ENCODE data around the gene UGT1A8. TPM values are rescaled to one million over a fixed set of nuclear protein-coding genes. Genes with fewer than 3 reads are reported as not detected.
"Not testable (repeated sequence)": the region's sequence is repeated elsewhere in the genome, so short reads cannot be mapped to it uniquely, and the experiment has no call there.

UGT1A8 gene
- not detected in 2 replicates for total RNA-seq

DNA sequence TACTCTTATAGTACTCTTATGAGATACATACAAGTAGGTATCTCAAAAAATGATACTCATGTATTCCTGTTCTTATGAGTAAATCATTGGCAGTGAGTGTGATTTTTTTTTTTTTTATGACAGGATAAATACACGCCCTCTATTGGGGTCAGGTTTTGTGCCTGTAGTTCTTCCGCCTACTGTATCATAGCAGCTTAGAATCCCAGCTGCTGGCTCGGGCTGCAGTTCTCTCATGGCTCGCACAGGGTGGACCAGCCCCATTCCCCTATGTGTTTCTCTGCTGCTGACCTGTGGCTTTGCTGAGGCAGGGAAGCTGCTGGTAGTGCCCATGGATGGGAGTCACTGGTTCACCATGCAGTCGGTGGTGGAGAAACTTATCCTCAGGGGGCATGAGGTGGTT, at the start of gene UGT1A8:
Gene UGT1A8 (plus strand): TSS at position 158 of the 400 bp plus-strand sequence. CDS start 75 bp downstream, at position 233.
- H3K27me3 Mint-ChIP-seq: peaks cover 38% of the 10 kb centered on the region
- CTCF ChIA-PET: not testable (repeated sequence)

DNA sequence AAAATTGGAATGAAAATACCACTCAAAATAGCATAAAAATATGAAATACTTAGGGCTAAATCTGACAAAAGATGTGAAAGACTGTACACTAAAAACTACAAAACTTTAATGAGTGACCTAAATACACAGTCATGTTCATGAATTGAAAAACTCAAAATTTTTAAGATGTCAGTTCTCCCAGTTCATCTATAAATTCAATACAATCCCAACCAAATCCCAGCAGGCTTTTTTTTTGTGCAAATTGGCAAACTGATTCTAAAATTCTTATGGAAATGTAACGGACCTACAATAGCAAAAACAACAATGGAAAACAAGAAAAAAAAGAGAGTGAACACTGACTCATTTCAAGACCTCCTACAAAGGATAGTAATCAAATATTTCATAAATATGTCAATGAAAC, 46.4 kb upstream of the UGT1A8 start:
- Mint-ChIP-seq H3K4me3 (no peak overlapping the region), H3K36me3 (ENCODE audit: low read depth) (peaks cover 3% of the 10 kb centered on the region), H3K27ac (no peak overlapping the region), H3K9me3 (no peaks in the 10 kb centered on the region), H3K27me3 (peaks cover 3% of the 10 kb centered on the region), H3K4me1 (no peaks in the 10 kb centered on the region)
- TF ChIP-seq CTCF (IDR thresholded peaks at IDR 0.05): no peak
- intact Hi-C loops (cut with micrococcal nuclease): no loop called here
- CTCF ChIA-PET: no interaction called here
- DNase-seq: no peak
- POLR2A ChIA-PET: no interaction called here
- no peak for ATAC-seq (ENCODE audit: low read depth)

More for the DNA sequence above, at the start of gene UGT1A8:
- H3K27ac Mint-ChIP-seq; H3K4me3 Mint-ChIP-seq; H3K4me1 Mint-ChIP-seq; H3K36me3 Mint-ChIP-seq (ENCODE audit: low read depth); POLR2A ChIA-PET; H3K9me3 Mint-ChIP-seq; ATAC-seq (ENCODE audit: low read depth); intact Hi-C loops (cut with micrococcal nuclease); DNase-seq: not testable (repeated sequence)

DNA sequence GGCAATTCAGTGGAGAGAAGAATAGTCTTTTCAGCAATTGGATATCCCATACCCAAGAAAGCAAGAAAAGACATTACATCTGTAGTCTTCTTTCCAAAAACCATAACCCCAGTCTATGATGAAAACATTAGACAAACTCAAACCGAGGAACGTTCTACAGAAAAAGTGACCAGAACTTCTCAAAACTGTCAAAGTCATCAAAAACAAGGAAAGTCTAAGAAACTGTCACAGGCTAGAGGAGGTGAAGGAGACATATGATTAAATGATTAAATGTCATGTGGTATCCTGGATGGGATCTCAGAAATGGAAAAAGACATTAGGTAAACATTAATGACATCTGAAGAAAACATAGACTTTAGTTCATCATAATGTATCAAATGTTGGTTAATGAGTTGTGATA, 46.0 kb upstream of the UGT1A8 start:
- Mint-ChIP-seq H3K36me3 (ENCODE audit: low read depth) (peaks cover 3% of the 10 kb centered on the region), H3K4me3 (no peak overlapping the region), H3K4me1 (no peaks in the 10 kb centered on the region), H3K27ac (no peak overlapping the region), H3K27me3 (peaks cover 3% of the 10 kb centered on the region), H3K9me3 (no peaks in the 10 kb centered on the region)
- DNase-seq (no peak), ATAC-seq (ENCODE audit: low read depth) (no peak)
- intact Hi-C loops (cut with micrococcal nuclease): no loop called here
- TF ChIP-seq CTCF (IDR thresholded peaks at IDR 0.05): no peak
- ChIA-PET POLR2A (no interaction called here), CTCF (no interaction called here)

DNA sequence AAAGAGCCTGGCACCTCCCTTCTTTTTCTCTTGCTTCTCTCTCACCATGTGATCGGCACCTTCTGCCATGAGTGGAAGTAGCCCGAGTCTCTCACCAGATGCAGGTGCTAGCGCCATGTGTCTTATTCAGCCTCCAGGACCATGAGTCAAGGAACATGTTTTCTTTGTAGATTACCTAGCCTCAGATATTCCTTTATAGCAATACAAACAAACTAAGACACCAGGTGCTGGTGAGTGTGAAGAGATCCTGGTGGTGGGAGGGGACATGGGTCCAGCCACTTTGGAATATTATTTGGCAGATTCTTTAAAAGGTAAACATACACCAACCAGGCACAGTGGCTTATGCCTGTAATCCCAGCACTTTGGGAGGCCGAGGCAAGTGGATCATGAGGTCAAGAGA, 45.0 kb upstream of the UGT1A8 start:
- Mint-ChIP-seq H3K4me1 (peaks cover 4% of the 10 kb centered on the region), H3K36me3 (ENCODE audit: low read depth) (no peaks in the 10 kb centered on the region), H3K27ac (no peak overlapping the region), H3K9me3 (no peaks in the 10 kb centered on the region), H3K4me3 (no peak overlapping the region), H3K27me3 (peaks cover 3% of the 10 kb centered on the region)
- POLR2A ChIA-PET: no interaction called here
- no peak for TF ChIP-seq CTCF (IDR thresholded peaks at IDR 0.05)
- ATAC-seq (ENCODE audit: low read depth) (no peak), DNase-seq (no peak)
- CTCF ChIA-PET: no interaction called here
- intact Hi-C loops (cut with micrococcal nuclease): no loop called here

DNA sequence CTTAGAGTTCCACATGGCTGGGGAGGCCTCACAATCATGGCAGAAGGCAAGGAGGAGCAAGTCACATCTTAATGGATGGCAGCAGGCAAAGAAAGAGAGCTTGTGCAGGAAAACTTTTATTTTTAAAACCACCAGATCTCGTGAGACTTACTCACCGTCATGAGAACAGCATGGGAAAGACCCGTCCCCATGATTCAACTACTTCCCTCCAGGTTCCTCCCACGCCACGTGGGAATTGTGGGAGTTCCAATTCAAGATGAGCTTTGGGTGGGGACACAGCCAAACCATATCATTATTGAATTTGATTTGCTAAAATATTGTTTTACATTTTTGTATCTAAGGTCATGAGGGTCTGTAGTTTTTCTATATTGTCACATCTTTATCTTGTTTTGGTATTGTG, 40.1 kb upstream of the UGT1A8 start:
- H3K4me1 Mint-ChIP-seq; intact Hi-C loops (cut with micrococcal nuclease); DNase-seq; POLR2A ChIA-PET; H3K27ac Mint-ChIP-seq; ATAC-seq (ENCODE audit: low read depth); H3K27me3 Mint-ChIP-seq; H3K36me3 Mint-ChIP-seq (ENCODE audit: low read depth); H3K4me3 Mint-ChIP-seq; H3K9me3 Mint-ChIP-seq; CTCF ChIA-PET: not testable (repeated sequence)

- H3K4me1 Mint-ChIP-seq; H3K4me3 Mint-ChIP-seq; CTCF ChIA-PET; POLR2A ChIA-PET; H3K9me3 Mint-ChIP-seq; H3K36me3 Mint-ChIP-seq (ENCODE audit: low read depth); intact Hi-C loops (cut with micrococcal nuclease); H3K27ac Mint-ChIP-seq; DNase-seq; ATAC-seq (ENCODE audit: low read depth): not testable (repeated sequence)
- peaks cover 12% of the 10 kb centered on the region for H3K27me3 Mint-ChIP-seq
Observed at GRCh38 chr2:233583217-233583965, 34.0 kb upstream of the UGT1A8 start.

DNA sequence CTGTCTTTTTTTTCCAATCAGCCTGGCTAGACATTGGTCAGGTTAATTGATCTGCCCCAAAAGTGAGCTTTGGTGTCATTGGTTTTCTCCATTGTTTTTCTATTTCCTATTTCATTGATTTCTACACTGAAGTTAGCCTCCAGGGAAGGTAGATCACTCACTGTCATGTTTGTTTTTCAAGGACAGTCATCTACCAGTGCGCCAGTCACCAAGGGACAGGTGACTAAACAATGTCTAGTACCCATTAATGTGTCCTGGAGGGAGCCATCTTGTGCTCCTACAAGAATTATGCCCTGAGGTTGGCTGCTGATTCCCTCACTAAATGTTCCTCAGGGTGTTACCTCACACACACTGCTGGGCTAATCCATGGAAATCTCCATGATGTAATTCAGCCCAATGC, 33.2 kb upstream of the UGT1A8 start:
- Mint-ChIP-seq H3K9me3 (no peaks in the 10 kb centered on the region), H3K36me3 (ENCODE audit: low read depth) (no peaks in the 10 kb centered on the region), H3K27ac (no peak overlapping the region), H3K4me3 (no peak overlapping the region), H3K27me3 (peaks cover 16% of the 10 kb centered on the region), H3K4me1 (no peaks in the 10 kb centered on the region)
- ATAC-seq (ENCODE audit: low read depth): no peak
- CTCF ChIA-PET: no interaction called here
- intact Hi-C loops (cut with micrococcal nuclease): no loop called here
- no peak for DNase-seq
- POLR2A ChIA-PET: no interaction called here
- TF ChIP-seq CTCF (IDR thresholded peaks at IDR 0.05): no peak

Data from activated B cell treated with CpG ODN at 0.5 μM for 24 hours (primary cell).